Bronchial epithelial cell (primary cell): ENCODE results near the gene RC3H1. TPM values are rescaled to one million over a fixed set of nuclear protein-coding genes. Genes with fewer than 3 reads are reported as not detected.

ENCODE experiments used
- DNase-seq: peaks from one replicate; pipeline ENCODE4 v3.0.0-alpha.2; 2010; ENCODE audit warnings: low read depth
- FAIRE-seq: peaks from 2 replicates; lab custom pipeline; 2011; peaks lifted over from hg19 to GRCh38; lab: Jason Lieb, UNC
- H3K27me3 ChIP-seq: 2 replicates; pipeline ENCODE4 v1.5.1; 2011; ENCODE audit warnings: low read length; ENCODE audit not compliant: control insufficient read depth, insufficient read depth
- H3K36me3 ChIP-seq: 2 replicates; pipeline ENCODE4 v1.5.1; 2011; ENCODE audit warnings: low read length; ENCODE audit not compliant: control insufficient read depth, insufficient read depth
- H3K4me3 ChIP-seq: 2 replicates; pipeline ENCODE4 v1.5.1; 2011; ENCODE audit warnings: mild to moderate bottlenecking, low read depth, low read length, control low read depth
- CTCF ChIP-seq: IDR thresholded peaks from 2 replicates; pipeline ENCODE4 v1.5.1; 2011; ENCODE audit warnings: mild to moderate bottlenecking, moderate library complexity, low read length, control low read depth, inconsistent platforms; ENCODE audit not compliant: insufficient read depth, severe bottlenecking
- total RNA-seq: library from RNA; depleted of rRNA; stranded (reverse); fragments of >200 nt; gene quantifications from 2 replicates; pipeline ENCODE4 v1.2.1, GENCODE V29; 2014

The RC3H1 gene
- total RNA-seq, 1 donor from 2014 or later = 8.2 TPM

GRCh38 chr1:174017231-174017970, 4.8 kb downstream of the RC3H1 start:
- Histone ChIP-seq H3K36me3 (no peaks in the 10 kb centered on the region), H3K4me3 (no peak overlapping the region), H3K27me3 (no peaks in the 10 kb centered on the region)
- FAIRE-seq (no peak), DNase-seq (no peak)
- no peak for TF ChIP-seq CTCF

DNA sequence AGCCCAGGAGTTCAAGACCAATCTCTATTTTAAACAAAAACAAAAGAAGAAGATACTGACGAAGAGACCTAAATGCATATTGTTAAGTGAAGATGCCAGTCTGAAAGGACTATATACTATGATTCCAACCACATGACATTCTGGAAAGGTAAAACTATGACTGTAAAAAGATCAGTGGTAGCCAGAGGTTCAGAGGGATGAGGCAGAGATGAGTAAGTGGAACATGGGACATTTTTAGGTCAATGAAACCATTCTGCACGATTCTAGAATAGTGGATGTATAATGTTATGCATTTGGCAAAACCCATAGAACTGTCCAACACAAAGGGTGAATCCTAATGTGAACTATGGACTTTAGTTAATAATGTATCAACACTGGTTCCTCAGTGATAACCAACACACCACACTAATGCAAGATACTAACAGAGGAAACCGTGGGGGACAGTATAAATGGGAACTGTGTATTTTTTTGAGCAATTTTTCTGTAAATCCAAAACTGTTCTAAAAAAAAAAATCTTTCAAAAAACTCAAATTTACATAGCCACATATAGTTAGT, 8.2 kb downstream of the RC3H1 start:
- H3K27me3 ChIP-seq = no peaks in the 10 kb centered on the region
- no peak for TF ChIP-seq CTCF
- no peaks in the 10 kb centered on the region for H3K36me3 ChIP-seq
- no peak overlapping the region for H3K4me3 ChIP-seq
- DNase-seq (no peak), FAIRE-seq (no peak)

DNA sequence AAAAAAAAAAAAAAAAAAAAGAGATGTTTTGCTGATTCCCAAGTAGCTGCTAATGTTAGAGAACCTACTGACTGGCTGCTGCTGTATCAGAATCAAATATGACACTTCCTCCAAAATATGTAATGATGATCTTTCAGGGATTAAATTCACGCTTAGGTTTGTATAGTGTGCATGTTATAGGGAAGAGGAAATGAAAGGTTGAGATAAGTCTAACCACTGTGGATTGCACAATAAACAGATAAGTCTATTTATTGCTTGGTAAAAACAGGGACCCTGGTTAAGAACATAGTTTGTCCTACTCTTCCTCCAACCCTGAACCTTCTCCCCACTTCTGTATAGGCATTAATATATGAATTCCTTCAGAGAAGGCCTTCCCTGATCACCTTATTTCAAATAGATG, 13.2 kb downstream of the RC3H1 start:
- DNase-seq (no peak), FAIRE-seq (no peak)
- Histone ChIP-seq H3K36me3 (no peaks in the 10 kb centered on the region), H3K27me3 (no peaks in the 10 kb centered on the region), H3K4me3 (no peak overlapping the region)
- TF ChIP-seq CTCF = no peak

GRCh38 chr1:174008269-174008668, 13.9 kb downstream of the RC3H1 start:
- FAIRE-seq (no peak), DNase-seq (no peak)
- Histone ChIP-seq H3K27me3 (no peaks in the 10 kb centered on the region), H3K4me3 (no peak overlapping the region), H3K36me3 (no peaks in the 10 kb centered on the region)
- TF ChIP-seq CTCF = no peak

- DNase-seq (no peak), FAIRE-seq (no peak)
- no peaks in the 10 kb centered on the region for H3K27me3 ChIP-seq
Measured at GRCh38 chr1:174007851-174008250, 14.3 kb downstream of the RC3H1 start.

More at GRCh38 chr1:174007851-174008250, 14.3 kb downstream of the RC3H1 start:
- TF ChIP-seq CTCF = no peak
- H3K36me3 ChIP-seq = no peaks in the 10 kb centered on the region
- no peak overlapping the region for H3K4me3 ChIP-seq
